Esophagus squamous epithelium (tissue), 5 donors: ENCODE results near the gene OOSP2. TPM values are rescaled to one million over a fixed set of nuclear protein-coding genes. Genes with fewer than 3 reads are reported as not detected.

ENCODE experiments used
- DNase-seq: peaks from one replicate; lab custom pipeline; 2025; lab: John Stamatoyannopoulos, UW
- H3K27ac ChIP-seq, 4 donors: fragments of 200-600 bp; sonication (generic); one replicate each; pipeline ENCODE4 v1.5.1; 2016 to 2019; ENCODE audit warnings: mild to moderate bottlenecking in 1 of 4
- H3K27me3 ChIP-seq, 4 donors: fragments of 200-600 bp; sonication (generic); 1 replicate in 3 of 4; 2 replicates in 1 of 4; pipeline versions ENCODE4 v1.5.1 to v1.6.0; 2017 to 2021; ENCODE audit warnings: antibody characterized with exemption in 1 of 4
- H3K36me3 ChIP-seq, 3 donors: fragments of 200-600 bp; sonication (generic); one replicate each; pipeline ENCODE4 v1.5.1; 2016 to 2019
- H3K4me1 ChIP-seq, 3 donors: fragments of 200-600 bp; sonication (generic); one replicate each; pipeline ENCODE4 v1.5.1; 2017 to 2019
- H3K4me3 ChIP-seq, 4 donors: fragments of 200-600 bp; sonication (generic); 1 replicate in 3 of 4; 2 replicates in 1 of 4; pipeline ENCODE4 v1.5.1; 2016 to 2019; ENCODE audit warnings: mild to moderate bottlenecking in 2 of 4, moderate library complexity in 1 of 4
- H3K9me3 ChIP-seq, 3 donors: fragments of 200-600 bp; sonication (generic); one replicate each; pipeline ENCODE4 v1.5.1; 2016 to 2019
- POLR2A ChIP-seq, 4 donors: fragments of 450-650 bp; IDR thresholded peaks; one replicate each; pipeline ENCODE4 v1.6.1; 2017; ENCODE audit warnings: antibody characterized with exemption in 4 of 4, mild to moderate bottlenecking in 4 of 4, moderate library complexity in 3 of 4
- WGBS, 2 donors: methylation state at CpG; one replicate each; pipeline ENCODE4 v1.1.5; 2018; 5-methylcytosine and 5-hydroxymethylcytosine counted together
- intact Hi-C: fragments of 100-400 bp; cut with DNase I; formaldehyde crosslinking; loops from one replicate; pipeline ENCODE4 v1.15.0; 2022
- total RNA-seq, 4 donors: library from RNA; depleted of rRNA; stranded (reverse); fragments of >200 nt; gene quantifications; one replicate each; pipeline ENCODE4 v1.1.0, GENCODE V29; 2016
- TF ChIP-seq, protein P1 (sequence below), 6 experiments: fragments of 450-650 bp in 4 of 6; fragments of 200-600 bp in 2 of 6; sonication (generic) in 2 of 6; IDR thresholded peaks; one replicate each; pipeline ENCODE4 v1.5.1; 2016 to 2019; ENCODE audit warnings: antibody characterized with exemption in 6 of 6, mild to moderate bottlenecking in 4 of 6, moderate library complexity in 4 of 6
- donor health status: DM: yes; HTN: yes; CAD: no.

The OOSP2 gene, protein sequence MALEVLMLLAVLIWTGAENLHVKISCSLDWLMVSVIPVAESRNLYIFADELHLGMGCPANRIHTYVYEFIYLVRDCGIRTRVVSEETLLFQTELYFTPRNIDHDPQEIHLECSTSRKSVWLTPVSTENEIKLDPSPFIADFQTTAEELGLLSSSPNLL
- not detected for total RNA-seq

GRCh38 chr11:60040109-60040508 lies at the start of gene OOSP2:
Gene OOSP2, plus strand, starts transcription at chr11:60040409. Its CDS starts 51 bp downstream, at chr11:60040460.
- DNase-seq: no peak
- intact Hi-C loops: no loop called here

DNA sequence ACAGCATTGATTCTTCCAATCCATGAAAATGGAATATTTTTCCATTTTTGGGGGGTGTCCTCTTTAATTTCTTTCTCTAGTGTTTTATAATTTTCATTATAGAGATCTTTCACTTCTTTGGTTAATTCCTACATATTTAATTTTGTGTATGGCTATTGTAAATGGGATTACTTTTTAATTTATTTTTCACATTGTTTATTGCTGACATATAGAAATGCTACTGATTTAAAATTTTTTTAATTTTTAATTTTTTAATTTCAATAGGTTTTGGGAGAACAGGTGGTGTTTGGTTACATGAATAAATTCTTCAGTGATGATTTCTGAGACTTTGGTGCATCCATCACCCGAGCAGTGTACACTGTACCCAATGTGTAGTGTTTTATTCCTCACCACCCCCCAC lies 49.8 kb upstream of the OOSP2 start:
- Histone ChIP-seq H3K9me3 (peaks cover 0 to 13% (median 0%) of the 10 kb centered on the region in 3 donors), H3K27me3 (no peaks in the 10 kb centered on the region), H3K4me1 (no peaks in the 10 kb centered on the region), H3K36me3 (no peaks in the 10 kb centered on the region), H3K27ac (no peak overlapping the region), H3K4me3 (no peak overlapping the region)
- no peak for DNase-seq
- TF ChIP-seq, protein P1, sequence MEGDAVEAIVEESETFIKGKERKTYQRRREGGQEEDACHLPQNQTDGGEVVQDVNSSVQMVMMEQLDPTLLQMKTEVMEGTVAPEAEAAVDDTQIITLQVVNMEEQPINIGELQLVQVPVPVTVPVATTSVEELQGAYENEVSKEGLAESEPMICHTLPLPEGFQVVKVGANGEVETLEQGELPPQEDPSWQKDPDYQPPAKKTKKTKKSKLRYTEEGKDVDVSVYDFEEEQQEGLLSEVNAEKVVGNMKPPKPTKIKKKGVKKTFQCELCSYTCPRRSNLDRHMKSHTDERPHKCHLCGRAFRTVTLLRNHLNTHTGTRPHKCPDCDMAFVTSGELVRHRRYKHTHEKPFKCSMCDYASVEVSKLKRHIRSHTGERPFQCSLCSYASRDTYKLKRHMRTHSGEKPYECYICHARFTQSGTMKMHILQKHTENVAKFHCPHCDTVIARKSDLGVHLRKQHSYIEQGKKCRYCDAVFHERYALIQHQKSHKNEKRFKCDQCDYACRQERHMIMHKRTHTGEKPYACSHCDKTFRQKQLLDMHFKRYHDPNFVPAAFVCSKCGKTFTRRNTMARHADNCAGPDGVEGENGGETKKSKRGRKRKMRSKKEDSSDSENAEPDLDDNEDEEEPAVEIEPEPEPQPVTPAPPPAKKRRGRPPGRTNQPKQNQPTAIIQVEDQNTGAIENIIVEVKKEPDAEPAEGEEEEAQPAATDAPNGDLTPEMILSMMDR (IDR thresholded peaks at IDR 0.05): no peak
- no peak for TF ChIP-seq POLR2A (IDR thresholded peaks at IDR 0.05)
- intact Hi-C loops: no loop called here
- WGBS, 2 donors: 35 to 79% methylated on average over 1 of the region's 1 CpG

More at GRCh38 chr11:60040109-60040508, at the start of gene OOSP2:
- no peak within 1 kb of the TSS for H3K27ac ChIP-seq
- no peaks in the 10 kb centered on the region for H3K27me3 ChIP-seq
- 74 to 81% methylated on average over 8 of the region's 8 CpGs for WGBS, 2 donors
- no peaks in the 10 kb centered on the region for H3K36me3 ChIP-seq
- H3K9me3 ChIP-seq: no peaks in the 10 kb centered on the region
- no peak for TF ChIP-seq POLR2A (IDR thresholded peaks at IDR 0.05)
- TF ChIP-seq, protein P1 (IDR thresholded peaks at IDR 0.05): no peak
- no peak within 1 kb of the TSS for H3K4me3 ChIP-seq
- H3K4me1 ChIP-seq: no peaks in the 10 kb centered on the region

DNA sequence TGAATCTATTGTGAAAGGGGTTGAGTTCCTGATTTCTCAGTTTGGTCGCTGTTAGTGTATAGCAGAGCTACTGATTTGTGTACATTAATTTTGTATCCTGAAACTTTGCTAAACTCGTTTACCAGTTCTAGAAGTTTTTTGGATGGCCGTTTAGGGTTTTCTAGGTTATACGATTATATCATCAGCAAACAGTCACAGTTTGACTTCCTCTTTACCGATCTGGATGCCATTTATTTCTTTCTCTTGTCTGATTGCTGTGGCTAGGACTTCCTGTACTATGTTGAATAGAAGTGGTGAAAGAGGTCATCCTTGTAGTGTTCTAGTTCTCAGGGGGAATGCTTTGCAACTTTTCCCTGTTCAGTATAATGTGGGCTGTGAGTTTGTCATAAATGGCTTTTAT lies 47.8 kb upstream of the OOSP2 start:
- Histone ChIP-seq H3K4me1 (no peaks in the 10 kb centered on the region), H3K9me3 (peaks cover 0 to 13% (median 0%) of the 10 kb centered on the region in 3 donors), H3K36me3 (no peaks in the 10 kb centered on the region), H3K27ac (no peak overlapping the region), H3K27me3 (no peaks in the 10 kb centered on the region), H3K4me3 (no peak overlapping the region)
- DNase-seq: no peak
- WGBS, 2 donors: 50 to 58% methylated on average over 5 of the region's 5 CpGs
- intact Hi-C loops: no loop called here
- no peak for TF ChIP-seq POLR2A (IDR thresholded peaks at IDR 0.05)
- TF ChIP-seq, protein P1 (IDR thresholded peaks at IDR 0.05): no peak

DNA sequence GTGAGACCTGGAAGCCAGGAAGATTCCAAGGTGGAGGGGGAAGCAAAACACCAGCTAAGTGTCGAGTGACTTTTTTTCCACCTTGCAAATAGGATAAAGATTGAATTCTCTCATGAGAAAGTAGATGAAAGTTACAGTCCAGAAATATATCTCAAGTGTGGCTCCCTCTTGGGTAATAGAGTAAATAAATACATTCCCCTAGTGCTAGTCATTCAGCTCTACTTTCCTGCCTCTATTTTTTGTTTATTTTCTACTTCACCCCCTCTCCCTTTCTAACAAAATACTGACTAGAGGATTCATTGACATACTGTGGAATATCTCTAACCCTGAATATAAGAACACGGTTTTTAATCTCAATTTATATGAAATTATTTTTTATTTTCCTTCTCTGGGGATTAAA lies 42.4 kb upstream of the OOSP2 start:
- H3K36me3 ChIP-seq: no peaks in the 10 kb centered on the region
- TF ChIP-seq POLR2A (IDR thresholded peaks at IDR 0.05): no peak
- TF ChIP-seq, protein P1 (IDR thresholded peaks at IDR 0.05): no peak
- H3K27ac ChIP-seq: no peak overlapping the region
- intact Hi-C loops: no loop called here
- H3K9me3 ChIP-seq: peaks cover 0 to 4% (median 0%) of the 10 kb centered on the region in 3 donors
- no peaks in the 10 kb centered on the region for H3K4me1 ChIP-seq
- no peaks in the 10 kb centered on the region for H3K27me3 ChIP-seq
- H3K4me3 ChIP-seq: no peak overlapping the region
- no peak for DNase-seq
- 61 to 64% methylated on average over 2 of the region's 2 CpGs for WGBS, 2 donors

DNA sequence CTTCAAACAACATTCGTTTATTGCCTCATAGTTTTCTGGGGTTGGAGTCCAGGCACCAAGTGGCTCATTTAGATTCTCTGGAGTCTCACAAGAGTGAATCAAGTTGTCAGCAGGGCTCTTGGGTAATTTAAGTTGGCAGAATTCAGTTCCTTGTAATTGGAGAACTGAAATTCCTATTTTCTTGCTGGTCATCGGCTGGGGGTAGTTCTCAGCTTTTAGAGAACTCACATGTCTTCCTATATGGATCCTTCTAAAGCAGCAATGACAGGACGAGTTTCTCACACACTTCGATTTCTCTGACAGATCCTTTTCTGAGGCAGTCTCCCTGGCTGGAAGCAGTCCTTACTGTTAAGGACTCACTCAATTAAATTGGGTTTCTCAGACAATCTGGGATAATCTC lies 40.5 kb upstream of the OOSP2 start:
- WGBS, 2 donors: 53 to 72% methylated on average over 4 of the region's 4 CpGs
- no peak overlapping the region for H3K27ac ChIP-seq
- H3K9me3 ChIP-seq: no peaks in the 10 kb centered on the region
- no peaks in the 10 kb centered on the region for H3K27me3 ChIP-seq
- intact Hi-C loops: no loop called here
- no peak overlapping the region for H3K4me3 ChIP-seq
- no peaks in the 10 kb centered on the region for H3K4me1 ChIP-seq
- DNase-seq: no peak
- TF ChIP-seq, protein P1 (IDR thresholded peaks at IDR 0.05): no peak
- TF ChIP-seq POLR2A (IDR thresholded peaks at IDR 0.05): no peak
- H3K36me3 ChIP-seq: no peaks in the 10 kb centered on the region
